ENCODE results near the gene CXCL5.

CXCL5 gene

DNA sequence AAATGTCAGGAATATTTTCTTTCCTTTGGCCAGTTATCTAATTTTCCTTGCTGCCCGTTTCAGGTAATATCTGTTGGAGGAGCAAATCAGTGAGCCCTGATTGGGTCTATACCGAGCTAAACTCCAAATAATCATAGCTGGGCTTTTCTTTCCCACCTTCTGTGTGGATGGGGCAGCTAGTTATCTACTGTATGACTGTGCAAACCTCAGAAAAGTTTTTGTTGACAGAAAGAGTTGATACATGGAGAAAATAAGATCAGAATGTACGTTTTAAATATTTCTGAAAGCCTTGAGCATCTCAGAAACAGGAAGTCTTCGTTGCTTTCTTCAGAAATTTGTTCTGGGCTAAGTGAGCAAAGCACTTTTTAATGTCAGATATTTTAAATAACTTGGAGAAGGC is 6.2 kb upstream of the CXCL5 start:
- H3K27ac ChIP-seq: no peak overlapping the region
- TF ChIP-seq, protein P1, sequence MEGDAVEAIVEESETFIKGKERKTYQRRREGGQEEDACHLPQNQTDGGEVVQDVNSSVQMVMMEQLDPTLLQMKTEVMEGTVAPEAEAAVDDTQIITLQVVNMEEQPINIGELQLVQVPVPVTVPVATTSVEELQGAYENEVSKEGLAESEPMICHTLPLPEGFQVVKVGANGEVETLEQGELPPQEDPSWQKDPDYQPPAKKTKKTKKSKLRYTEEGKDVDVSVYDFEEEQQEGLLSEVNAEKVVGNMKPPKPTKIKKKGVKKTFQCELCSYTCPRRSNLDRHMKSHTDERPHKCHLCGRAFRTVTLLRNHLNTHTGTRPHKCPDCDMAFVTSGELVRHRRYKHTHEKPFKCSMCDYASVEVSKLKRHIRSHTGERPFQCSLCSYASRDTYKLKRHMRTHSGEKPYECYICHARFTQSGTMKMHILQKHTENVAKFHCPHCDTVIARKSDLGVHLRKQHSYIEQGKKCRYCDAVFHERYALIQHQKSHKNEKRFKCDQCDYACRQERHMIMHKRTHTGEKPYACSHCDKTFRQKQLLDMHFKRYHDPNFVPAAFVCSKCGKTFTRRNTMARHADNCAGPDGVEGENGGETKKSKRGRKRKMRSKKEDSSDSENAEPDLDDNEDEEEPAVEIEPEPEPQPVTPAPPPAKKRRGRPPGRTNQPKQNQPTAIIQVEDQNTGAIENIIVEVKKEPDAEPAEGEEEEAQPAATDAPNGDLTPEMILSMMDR (conservative IDR thresholded peaks at IDR 0.05): no peak
- no peak for TF ChIP-seq ZFX (IDR thresholded peaks at IDR 0.05)

- TF ChIP-seq ZFX (IDR thresholded peaks at IDR 0.05): no peak
- TF ChIP-seq, protein P1 (conservative IDR thresholded peaks at IDR 0.05): no peak
- no peak overlapping the region for H3K27ac ChIP-seq
These were observed 1.8 kb upstream of the CXCL5 start for GRCh38 chr4:74000301-74000700.

DNA sequence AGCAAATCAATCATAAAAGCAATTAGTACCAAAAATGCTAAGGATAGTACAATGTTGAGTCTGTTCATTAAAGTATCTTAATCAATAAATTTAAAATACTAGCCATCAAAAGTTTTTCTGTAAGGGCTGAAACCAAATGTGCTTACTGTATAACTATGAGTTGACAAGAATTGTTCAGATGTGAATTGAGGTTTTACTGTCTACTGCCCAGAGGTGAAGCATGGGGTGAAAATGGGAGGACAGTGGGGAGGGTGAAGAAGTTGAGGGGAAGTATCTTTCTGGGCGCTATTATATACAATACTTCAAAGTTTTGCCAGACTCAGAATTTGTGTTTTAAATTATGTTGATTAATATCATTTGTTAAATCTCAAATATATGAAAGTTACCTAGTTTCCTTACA is 6.4 kb downstream of the CXCL5 start:
- no peak for TF ChIP-seq ZFX (IDR thresholded peaks at IDR 0.05)
- TF ChIP-seq, protein P1 (conservative IDR thresholded peaks at IDR 0.05): no peak
- no peak overlapping the region for H3K27ac ChIP-seq

DNA sequence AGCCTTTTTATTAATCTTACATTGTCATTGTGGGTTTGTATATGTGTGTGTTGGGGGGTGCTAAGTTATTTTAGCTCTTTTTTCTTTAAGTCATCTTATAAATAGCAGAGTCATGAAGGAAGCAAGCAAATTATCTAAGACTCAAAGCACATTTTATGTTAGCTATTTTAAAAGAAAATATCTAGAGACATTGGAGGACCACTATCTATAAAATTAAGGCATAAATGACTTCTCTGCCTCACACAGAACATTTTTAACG is 6.8 kb downstream of the CXCL5 start:
- no peak overlapping the region for H3K27ac ChIP-seq
- TF ChIP-seq ZFX (IDR thresholded peaks at IDR 0.05): no peak

- no peak overlapping the region for H3K27ac ChIP-seq
- TF ChIP-seq, protein P1 (conservative IDR thresholded peaks at IDR 0.05): no peak
- no peak for TF ChIP-seq ZFX (IDR thresholded peaks at IDR 0.05)
These were observed 7.3 kb downstream of the CXCL5 start for GRCh38 chr4:73990988-73991741.

DNA sequence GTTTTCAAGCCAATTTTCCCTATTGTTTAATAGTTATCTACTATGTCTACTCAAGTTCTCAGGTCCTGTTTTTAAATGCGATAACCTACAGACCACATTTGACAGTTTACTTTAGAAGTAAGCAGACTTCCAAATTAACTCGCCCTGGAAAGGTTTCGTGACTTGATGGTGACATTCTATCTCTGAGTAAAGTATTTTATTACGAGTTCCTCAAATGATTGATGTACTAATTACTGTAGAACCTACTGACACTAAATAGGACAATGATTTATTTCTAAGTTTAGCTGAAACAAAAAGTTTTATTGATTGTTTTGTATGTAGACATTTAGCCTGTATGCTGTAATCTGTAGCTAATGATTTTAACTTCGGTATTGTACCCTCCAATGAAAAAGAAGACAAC is 8.5 kb downstream of the CXCL5 start:
- no peak for TF ChIP-seq ZFX (IDR thresholded peaks at IDR 0.05)
- TF ChIP-seq, protein P1 (conservative IDR thresholded peaks at IDR 0.05): no peak
- no peak overlapping the region for H3K27ac ChIP-seq

- H3K27ac ChIP-seq: no peak overlapping the region
- TF ChIP-seq, protein P1 (conservative IDR thresholded peaks at IDR 0.05): no peak
These were observed 9.4 kb downstream of the CXCL5 start for GRCh38 chr4:73989031-73989430.

- TF ChIP-seq ZFX (IDR thresholded peaks at IDR 0.05): no peak
- TF ChIP-seq, protein P1 (conservative IDR thresholded peaks at IDR 0.05): no peak
- H3K27ac ChIP-seq: no peak within 1 kb of the TSS
These were observed 10.4 kb downstream of the CXCL5 start, which contains the start of gene PPBP for GRCh38 chr4:73988061-73988460. Gene PPBP, minus strand, starts transcription at chr4:73988190. Its CDS starts 87 bp downstream, at chr4:73988103.

All from C4-2B (cell line).